WTC11 (cell line): ENCODE results near the gene CXorf65.

Experiments used
- ATF2 ChIP-seq: sonication (generic); formaldehyde crosslinking; IDR thresholded peaks from 2 replicates; pipeline ENCODE4 v1.8.1; 2022; ENCODE audit warnings: low read depth, missing genetic modification reagents, borderline replicate concordance
- CTCF ChIP-seq: fragments of 200-600 bp; IDR thresholded peaks from 2 replicates; pipeline ENCODE4 v1.8.0; 2022; ENCODE audit warnings: antibody characterized with exemption
- FOXJ3 ChIP-seq: sonication (generic); formaldehyde crosslinking; IDR thresholded peaks from 2 replicates; pipeline ENCODE4 v1.9.0; 2021; ENCODE audit warnings: missing genetic modification reagents, mild to moderate bottlenecking, borderline replicate concordance
- SP1 ChIP-seq: sonication (generic); formaldehyde crosslinking; conservative IDR thresholded peaks from 2 replicates; pipeline ENCODE4 v1.8.1; 2022; ENCODE audit warnings: missing genetic modification reagents
- USF2 ChIP-seq: sonication (generic); formaldehyde crosslinking; IDR thresholded peaks from 2 replicates; pipeline ENCODE4 v1.8.1; 2023; ENCODE audit warnings: mild to moderate bottlenecking, missing genetic modification reagents, moderate library complexity
- ZNF281 ChIP-seq: sonication (generic); formaldehyde crosslinking; IDR thresholded peaks from 2 replicates; pipeline ENCODE4 v1.8.0; 2023; ENCODE audit warnings: mild to moderate bottlenecking, missing genetic modification reagents
- TF ChIP-seq, protein P1 (sequence below): sonication (generic); formaldehyde crosslinking; IDR thresholded peaks from 2 replicates; pipeline ENCODE4 v1.8.0; 2022; ENCODE audit warnings: mild to moderate bottlenecking, missing genetic modification reagents

- TF ChIP-seq CTCF (no peak), ZNF281 (CRISPR knock-in tag) (no peak), USF2 (CRISPR knock-in tag) (no peak), ATF2 (CRISPR knock-in tag) (no peak), SP1 (CRISPR knock-in tag) (no peak), FOXJ3 (CRISPR knock-in tag) (no peak)
- TF ChIP-seq, protein P1, sequence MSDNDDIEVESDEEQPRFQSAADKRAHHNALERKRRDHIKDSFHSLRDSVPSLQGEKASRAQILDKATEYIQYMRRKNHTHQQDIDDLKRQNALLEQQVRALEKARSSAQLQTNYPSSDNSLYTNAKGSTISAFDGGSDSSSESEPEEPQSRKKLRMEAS (CRISPR knock-in tag): no peak
Measured at GRCh38 chrX:71098302-71098701, 8.2 kb downstream of the CXorf65 start.
